ENCODE measurements around the gene SMIM9. TPM values are rescaled to one million over a fixed set of nuclear protein-coding genes. Genes with fewer than 3 reads are reported as not detected.

Gene SMIM9
- total RNA-seq, 1 donor from 2014 or later = not detected

- no peak for DNase-seq (ENCODE audit: low spot score in 2 of 2)
- H3K36me3 ChIP-seq = no peaks in the 10 kb centered on the region
- no peak overlapping the region for H3K4me3 ChIP-seq
- H3K27me3 ChIP-seq = no peaks in the 10 kb centered on the region
- TF ChIP-seq CTCF (IDR thresholded peaks at IDR 0.05) = no peak
- no peaks in the 10 kb centered on the region for H3K9me3 ChIP-seq
- H3K27ac ChIP-seq = no peak overlapping the region
- intact Hi-C loops (cut with DNase I) = no loop called here
- H3K4me1 ChIP-seq = no peaks in the 10 kb centered on the region
These were observed 1.7 kb upstream of the SMIM9 start for GRCh38 chrX:154836163-154836562.

- H3K4me1 ChIP-seq = no peaks in the 10 kb centered on the region
- TF ChIP-seq CTCF (IDR thresholded peaks at IDR 0.05) = no peak
- no peaks in the 10 kb centered on the region for H3K36me3 ChIP-seq
- no peaks in the 10 kb centered on the region for H3K27me3 ChIP-seq
- H3K9me3 ChIP-seq = no peaks in the 10 kb centered on the region
- DNase-seq (ENCODE audit: low spot score in 2 of 2) = no peak
- no peak overlapping the region for H3K4me3 ChIP-seq
- intact Hi-C loops (cut with DNase I) = no loop called here
- no peak overlapping the region for H3K27ac ChIP-seq
These were observed 652 bp downstream of the SMIM9 start for GRCh38 chrX:154833746-154834274.

- H3K4me3 ChIP-seq = no peak overlapping the region
- DNase-seq (ENCODE audit: low spot score in 2 of 2) = no peak
- H3K27ac ChIP-seq = no peak overlapping the region
- no peaks in the 10 kb centered on the region for H3K4me1 ChIP-seq
- intact Hi-C loops (cut with DNase I) = no loop called here
- H3K9me3 ChIP-seq = no peaks in the 10 kb centered on the region
- no peak for TF ChIP-seq CTCF (IDR thresholded peaks at IDR 0.05)
- no peaks in the 10 kb centered on the region for H3K36me3 ChIP-seq
- no peaks in the 10 kb centered on the region for H3K27me3 ChIP-seq
These were observed 4.5 kb downstream of the SMIM9 start for GRCh38 chrX:154829926-154830442.

GRCh38 chrX:154829134-154829533, 5.3 kb downstream of the SMIM9 start:
- no peaks in the 10 kb centered on the region for H3K36me3 ChIP-seq
- no peak for TF ChIP-seq CTCF (IDR thresholded peaks at IDR 0.05)
- DNase-seq (ENCODE audit: low spot score in 2 of 2) = no peak

GRCh38 chrX:154828016-154828408, 6.5 kb downstream of the SMIM9 start:
- no peak overlapping the region for H3K27ac ChIP-seq
- intact Hi-C loops (cut with DNase I) = no loop called here
- H3K9me3 ChIP-seq = no peaks in the 10 kb centered on the region
- no peak for DNase-seq (ENCODE audit: low spot score in 2 of 2)
- no peaks in the 10 kb centered on the region for H3K4me1 ChIP-seq
- H3K27me3 ChIP-seq = no peaks in the 10 kb centered on the region
- H3K4me3 ChIP-seq = no peak overlapping the region
- no peaks in the 10 kb centered on the region for H3K36me3 ChIP-seq
- TF ChIP-seq CTCF (IDR thresholded peaks at IDR 0.05) = no peak

More at GRCh38 chrX:154829134-154829533, 5.3 kb downstream of the SMIM9 start:
- Histone ChIP-seq H3K27ac (no peak overlapping the region), H3K9me3 (no peaks in the 10 kb centered on the region), H3K27me3 (no peaks in the 10 kb centered on the region), H3K4me1 (no peaks in the 10 kb centered on the region), H3K4me3 (no peak overlapping the region)
- intact Hi-C loops (cut with DNase I) = no loop called here
